GM12878 (cell line): ENCODE data around the gene TREM1.
A peak's percentile ranks its signal among the peaks of the same experiment; 100 is the strongest.

Source experiments
- CTCF ChIP-seq, 3 experiments: IDR thresholded peaks in 2 of 3; conservative IDR thresholded peaks in 1 of 3; 2 replicates each; pipeline ENCODE4 v1.5.1; 2011; ENCODE audit warnings: low read depth in 3 of 3, low read length in 3 of 3, mild to moderate bottlenecking in 3 of 3, control low read depth in 2 of 3, moderate library complexity in 2 of 3, inconsistent platforms in 1 of 3, mixed read lengths in 1 of 3; ENCODE audit not compliant: control insufficient read depth in 2 of 3, insufficient read depth in 1 of 3; ENCODE audit errors: extremely low read depth in 1 of 3
- EZH2 ChIP-seq: IDR thresholded peaks from 2 replicates; pipeline ENCODE4 v1.6.1; 2012; ENCODE audit warnings: low read depth, mild to moderate bottlenecking, control low read depth, inconsistent platforms, low read length, borderline replicate concordance; ENCODE audit not compliant: control insufficient read depth

GRCh38 chr6:41334482-41335040, 48.1 kb upstream of the TREM1 start:
- TF ChIP-seq EZH2 (no peak), CTCF (IDR thresholded peaks at IDR 0.05 in 2 of 3, conservative IDR thresholded peaks at IDR 0.05 in 1 of 3; ENCODE audit: control insufficient read depth in 2 of 3, extremely low read depth in 1 of 3, insufficient read depth in 1 of 3, low read depth in 3 of 3, low read length in 3 of 3) (peak; percentile 13 to 32 (median 16); a peak in 4 of 6 replicates)
